ENCODE measurements around the gene DOCK2. TPM values are rescaled to one million over a fixed set of nuclear protein-coding genes. Genes with fewer than 3 reads are reported as not detected.

The DOCK2 gene
- total RNA-seq, 2 experiments from 2014 or later = 161 to 205 TPM

DNA sequence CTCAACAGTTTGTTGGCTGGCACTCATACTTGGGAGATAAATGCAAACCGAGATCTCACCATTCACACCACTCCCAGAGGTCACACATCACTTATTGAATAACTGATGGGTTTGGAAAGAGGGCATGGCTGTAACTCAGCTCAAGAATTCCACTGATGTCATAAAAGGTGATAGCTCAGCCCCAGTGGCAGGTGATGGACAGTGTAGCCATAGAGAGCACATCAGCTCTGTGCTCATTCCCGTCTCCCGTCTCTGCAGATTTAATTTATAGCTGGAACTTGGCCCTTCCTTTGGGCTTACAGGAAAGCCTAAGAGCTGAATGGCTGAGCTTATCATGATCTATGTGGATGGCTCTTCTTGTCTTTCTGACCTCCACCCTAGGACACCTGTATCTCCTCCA lies 283.4 kb downstream of the DOCK2 start:
- Histone ChIP-seq H3K4me2 (ENCODE audit: low read length) (no peak overlapping the region), H3K4me3 (ENCODE audit: low read depth, low read length, poor library complexity, severe bottlenecking) (no peak overlapping the region), H3K9me3 (ENCODE audit: low read length) (no peaks in the 10 kb centered on the region), H3K27ac (ENCODE audit: low read depth, low read length, poor library complexity, severe bottlenecking) (no peak overlapping the region), H3K4me1 (ENCODE audit: insufficient read depth, low read length, poor library complexity, severe bottlenecking) (no peaks in the 10 kb centered on the region), H4K20me1 (ENCODE audit: insufficient read depth, low read length) (no peaks in the 10 kb centered on the region), H2AFZ (ENCODE audit: low read length) (no peak overlapping the region), H3K79me2 (ENCODE audit: insufficient read depth, low read depth, low read length) (no peaks in the 10 kb centered on the region), H3K36me3 (ENCODE audit: insufficient read depth, low read length) (no peaks in the 10 kb centered on the region; the same call in 1 of the 2 replicates), H3K9me2 (ENCODE audit: insufficient read depth, low read length) (no peaks in the 10 kb centered on the region)
- intact Hi-C loops (cut with micrococcal nuclease; ENCODE audit: unreplicated experiment) = no loop called here
- ChIA-PET POLR2A (interaction anchor here (0.6 kb wide), 1 partner anchor 239 kb away, joined by 3 read pairs; no protein-coding TSS in a partner anchor), CTCF (ENCODE audit: unreplicated experiment) (no interaction called here)
- DNase-seq (ENCODE audit: low spot score) = no peak
- TF ChIP-seq, protein P1, sequence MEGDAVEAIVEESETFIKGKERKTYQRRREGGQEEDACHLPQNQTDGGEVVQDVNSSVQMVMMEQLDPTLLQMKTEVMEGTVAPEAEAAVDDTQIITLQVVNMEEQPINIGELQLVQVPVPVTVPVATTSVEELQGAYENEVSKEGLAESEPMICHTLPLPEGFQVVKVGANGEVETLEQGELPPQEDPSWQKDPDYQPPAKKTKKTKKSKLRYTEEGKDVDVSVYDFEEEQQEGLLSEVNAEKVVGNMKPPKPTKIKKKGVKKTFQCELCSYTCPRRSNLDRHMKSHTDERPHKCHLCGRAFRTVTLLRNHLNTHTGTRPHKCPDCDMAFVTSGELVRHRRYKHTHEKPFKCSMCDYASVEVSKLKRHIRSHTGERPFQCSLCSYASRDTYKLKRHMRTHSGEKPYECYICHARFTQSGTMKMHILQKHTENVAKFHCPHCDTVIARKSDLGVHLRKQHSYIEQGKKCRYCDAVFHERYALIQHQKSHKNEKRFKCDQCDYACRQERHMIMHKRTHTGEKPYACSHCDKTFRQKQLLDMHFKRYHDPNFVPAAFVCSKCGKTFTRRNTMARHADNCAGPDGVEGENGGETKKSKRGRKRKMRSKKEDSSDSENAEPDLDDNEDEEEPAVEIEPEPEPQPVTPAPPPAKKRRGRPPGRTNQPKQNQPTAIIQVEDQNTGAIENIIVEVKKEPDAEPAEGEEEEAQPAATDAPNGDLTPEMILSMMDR (conservative IDR thresholded peaks at IDR 0.05; ENCODE audit: low read length) = no peak
- TF ChIP-seq EZH2phosphoT487 (IDR thresholded peaks at IDR 0.05; ENCODE audit: borderline replicate concordance, low read depth, low read length) = no peak
- BruUV-seq (replicated peaks) = no TSS peak

DNA sequence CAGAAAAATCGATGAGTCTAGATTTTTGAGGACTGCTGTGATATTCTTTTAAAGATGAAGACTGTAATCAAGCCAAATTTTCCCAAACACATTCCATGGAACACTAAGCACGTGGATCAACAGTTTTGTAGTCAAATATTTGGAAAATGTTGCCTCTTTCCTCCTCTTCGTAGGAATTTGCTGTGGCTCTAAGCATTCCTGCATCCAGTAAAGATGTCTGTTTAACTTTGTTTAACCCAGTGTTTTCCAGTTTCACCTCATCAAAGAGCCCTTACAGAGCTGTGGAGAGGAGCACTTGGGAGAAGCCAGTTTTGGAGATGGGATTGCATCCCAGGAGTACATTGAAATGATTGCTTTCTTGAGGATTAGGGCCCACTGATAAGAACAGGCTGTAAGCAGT lies 284.3 kb downstream of the DOCK2 start:
- Histone ChIP-seq H3K36me3 (ENCODE audit: insufficient read depth, low read length) (no peaks in the 10 kb centered on the region; the same call in 1 of the 2 replicates), H3K27ac (ENCODE audit: low read depth, low read length, poor library complexity, severe bottlenecking) (no peak overlapping the region), H3K4me2 (ENCODE audit: low read length) (no peak overlapping the region), H3K9me3 (ENCODE audit: low read length) (no peaks in the 10 kb centered on the region), H3K9me2 (ENCODE audit: insufficient read depth, low read length) (no peaks in the 10 kb centered on the region), H3K4me3 (ENCODE audit: low read depth, low read length, poor library complexity, severe bottlenecking) (no peak overlapping the region), H3K4me1 (ENCODE audit: insufficient read depth, low read length, poor library complexity, severe bottlenecking) (no peaks in the 10 kb centered on the region), H2AFZ (ENCODE audit: low read length) (no peak overlapping the region), H4K20me1 (ENCODE audit: insufficient read depth, low read length) (no peaks in the 10 kb centered on the region), H3K79me2 (ENCODE audit: insufficient read depth, low read depth, low read length) (no peaks in the 10 kb centered on the region)
- ChIA-PET POLR2A (no interaction called here), CTCF (ENCODE audit: unreplicated experiment) (interaction anchor here (1.2 kb wide), 1 partner anchor 24 kb away, joined by 3 read pairs; no protein-coding TSS in a partner anchor)
- DNase-seq (ENCODE audit: low spot score) = no peak
- intact Hi-C loops (cut with micrococcal nuclease; ENCODE audit: unreplicated experiment) = no loop called here
- BruUV-seq (replicated peaks) = no TSS peak
- TF ChIP-seq, protein P1 (conservative IDR thresholded peaks at IDR 0.05; ENCODE audit: low read length) = no peak
- TF ChIP-seq EZH2phosphoT487 (IDR thresholded peaks at IDR 0.05; ENCODE audit: borderline replicate concordance, low read depth, low read length) = no peak

DNA sequence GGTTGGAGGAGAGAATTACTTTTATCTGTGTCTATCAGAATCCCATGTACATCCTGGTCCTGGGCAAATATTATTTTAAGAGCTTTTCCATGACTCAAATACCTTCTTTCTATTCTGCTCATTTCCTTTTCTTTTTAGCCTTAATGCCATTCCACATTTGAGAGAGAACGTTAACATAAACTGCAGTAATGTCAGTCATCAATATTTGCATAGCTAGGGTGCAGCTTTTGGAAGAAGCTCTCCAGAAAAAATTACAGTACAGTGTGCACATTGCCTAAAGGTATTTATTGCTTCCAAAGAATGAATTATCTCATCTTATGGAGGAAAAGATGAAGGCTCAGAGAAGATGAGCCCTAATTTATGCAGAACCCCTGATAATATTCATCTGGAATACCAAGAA lies 284.9 kb downstream of the DOCK2 start:
- no peak overlapping the region for H2AFZ ChIP-seq (ENCODE audit: low read length)
- CTCF ChIA-PET (ENCODE audit: unreplicated experiment) = interaction anchor here (1.2 kb wide), 1 partner anchor 24 kb away, joined by 3 read pairs; no protein-coding TSS in a partner anchor
- BruUV-seq (replicated peaks) = no TSS peak
- no peaks in the 10 kb centered on the region for H3K9me3 ChIP-seq (ENCODE audit: low read length)
- no peaks in the 10 kb centered on the region for H4K20me1 ChIP-seq (ENCODE audit: insufficient read depth, low read length)
- no peak overlapping the region for H3K4me2 ChIP-seq (ENCODE audit: low read length)
- no peaks in the 10 kb centered on the region for H3K4me1 ChIP-seq (ENCODE audit: insufficient read depth, low read length, poor library complexity, severe bottlenecking)
- DNase-seq (ENCODE audit: low spot score) = no peak
- H3K27ac ChIP-seq (ENCODE audit: low read depth, low read length, poor library complexity, severe bottlenecking) = no peak overlapping the region
- H3K36me3 ChIP-seq (ENCODE audit: insufficient read depth, low read length) = no peaks in the 10 kb centered on the region; the same call in 1 of the 2 replicates
- intact Hi-C loops (cut with micrococcal nuclease; ENCODE audit: unreplicated experiment) = no loop called here
- no peak for TF ChIP-seq EZH2phosphoT487 (IDR thresholded peaks at IDR 0.05; ENCODE audit: borderline replicate concordance, low read depth, low read length)
- TF ChIP-seq, protein P1 (conservative IDR thresholded peaks at IDR 0.05; ENCODE audit: low read length) = no peak
- no peak overlapping the region for H3K4me3 ChIP-seq (ENCODE audit: low read depth, low read length, poor library complexity, severe bottlenecking)
- no peaks in the 10 kb centered on the region for H3K9me2 ChIP-seq (ENCODE audit: insufficient read depth, low read length)
- H3K79me2 ChIP-seq (ENCODE audit: insufficient read depth, low read depth, low read length) = no peaks in the 10 kb centered on the region
- POLR2A ChIA-PET = interaction anchor here (1.1 to 1.5 kb wide), 2 partner anchors 17 to 26 kb away, joined by 3 to 5 read pairs; no protein-coding TSS in a partner anchor

All from OCI-LY7 (cell line).